ENCODE results near the gene MNAT1. TPM values are rescaled to one million over a fixed set of nuclear protein-coding genes. Genes with fewer than 3 reads are reported as not detected.

MNAT1 gene
- total RNA-seq, result 48.7 and 53.0 TPM in 2 replicates

GRCh38 chr14:60734465-60735242, at the start of gene MNAT1:
MNAT1 (plus strand) TSS chr14:60734761; CDS start chr14:60734863, 102 bp downstream.

GRCh38 chr14:60723907-60724618, 10.5 kb upstream of the MNAT1 start, which contains the start of gene SIX4:
SIX4 (minus strand) TSS chr14:60724351; CDS start chr14:60724074, 277 bp downstream.

GRCh38 chr14:60980811-60981632, 246.5 kb downstream of the MNAT1 start, which contains the start of the genes SLC38A6 and TRMT5:
SLC38A6 (plus strand) TSS chr14:60981245; CDS start chr14:60981278, 33 bp downstream.
TRMT5 (minus strand) TSS chr14:60981079; CDS start chr14:60980973, 106 bp downstream.

Other genes starting within 250 kb of the MNAT1 start
- under 0.01 TPM in 1 of 2 replicates, not detected in the other for gene C14orf39, start 248.7 kb upstream of the MNAT1 start, total RNA-seq
- gene SIX6, start 225.6 kb upstream of the MNAT1 start, total RNA-seq, result not detected in 2 replicates
- under 0.01 and 0.18 TPM in 2 replicates for gene SIX1, start 85.3 kb upstream of the MNAT1 start, total RNA-seq
- gene SIX4, start 10.4 kb upstream of the MNAT1 start, total RNA-seq, result 10.1 and 12.7 TPM in 2 replicates
- 6.6 and 6.7 TPM in 2 replicates for gene TRMT5, start 246.3 kb downstream of the MNAT1 start, total RNA-seq
- gene SLC38A6, start 246.5 kb downstream of the MNAT1 start, total RNA-seq, result 15.6 and 16.3 TPM in 2 replicates